ENCODE results near the gene EML1.
"Not testable (repeated sequence)": the region's sequence is repeated elsewhere in the genome, so short reads cannot be mapped to it uniquely, and the experiment has no call there.

EML1 gene

DNA sequence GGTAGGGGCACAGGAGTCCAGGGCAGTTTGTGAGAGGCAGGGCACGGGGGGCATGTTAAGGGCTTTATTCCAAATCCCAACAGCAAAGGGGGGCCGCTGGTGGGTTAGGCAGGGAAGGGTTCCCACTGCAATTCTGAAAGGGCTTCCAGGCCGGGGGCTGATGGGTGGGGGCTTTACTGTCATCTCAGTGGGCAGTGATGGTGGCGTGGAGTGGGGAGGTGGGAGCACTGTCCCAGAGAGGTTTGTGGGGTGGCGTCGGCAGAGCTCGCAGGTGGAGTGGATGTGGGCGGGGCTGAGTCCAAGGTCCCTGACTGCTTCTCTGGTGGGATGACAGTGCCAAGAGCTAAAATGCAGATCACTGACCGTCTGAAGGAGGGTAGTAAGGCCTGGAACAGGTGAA lies 150.4 kb downstream of the EML1 start:
- DNase-seq (ENCODE audit: extremely low spot score), result no peak
- ChIA-PET CTCF (no interaction called here), POLR2A (no interaction called here)
- TF ChIP-seq, protein P1, sequence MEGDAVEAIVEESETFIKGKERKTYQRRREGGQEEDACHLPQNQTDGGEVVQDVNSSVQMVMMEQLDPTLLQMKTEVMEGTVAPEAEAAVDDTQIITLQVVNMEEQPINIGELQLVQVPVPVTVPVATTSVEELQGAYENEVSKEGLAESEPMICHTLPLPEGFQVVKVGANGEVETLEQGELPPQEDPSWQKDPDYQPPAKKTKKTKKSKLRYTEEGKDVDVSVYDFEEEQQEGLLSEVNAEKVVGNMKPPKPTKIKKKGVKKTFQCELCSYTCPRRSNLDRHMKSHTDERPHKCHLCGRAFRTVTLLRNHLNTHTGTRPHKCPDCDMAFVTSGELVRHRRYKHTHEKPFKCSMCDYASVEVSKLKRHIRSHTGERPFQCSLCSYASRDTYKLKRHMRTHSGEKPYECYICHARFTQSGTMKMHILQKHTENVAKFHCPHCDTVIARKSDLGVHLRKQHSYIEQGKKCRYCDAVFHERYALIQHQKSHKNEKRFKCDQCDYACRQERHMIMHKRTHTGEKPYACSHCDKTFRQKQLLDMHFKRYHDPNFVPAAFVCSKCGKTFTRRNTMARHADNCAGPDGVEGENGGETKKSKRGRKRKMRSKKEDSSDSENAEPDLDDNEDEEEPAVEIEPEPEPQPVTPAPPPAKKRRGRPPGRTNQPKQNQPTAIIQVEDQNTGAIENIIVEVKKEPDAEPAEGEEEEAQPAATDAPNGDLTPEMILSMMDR (IDR thresholded peaks at IDR 0.05; ENCODE audit: control extremely low read depth, extremely low read depth, low read depth, missing control alignments), result no peak

DNA sequence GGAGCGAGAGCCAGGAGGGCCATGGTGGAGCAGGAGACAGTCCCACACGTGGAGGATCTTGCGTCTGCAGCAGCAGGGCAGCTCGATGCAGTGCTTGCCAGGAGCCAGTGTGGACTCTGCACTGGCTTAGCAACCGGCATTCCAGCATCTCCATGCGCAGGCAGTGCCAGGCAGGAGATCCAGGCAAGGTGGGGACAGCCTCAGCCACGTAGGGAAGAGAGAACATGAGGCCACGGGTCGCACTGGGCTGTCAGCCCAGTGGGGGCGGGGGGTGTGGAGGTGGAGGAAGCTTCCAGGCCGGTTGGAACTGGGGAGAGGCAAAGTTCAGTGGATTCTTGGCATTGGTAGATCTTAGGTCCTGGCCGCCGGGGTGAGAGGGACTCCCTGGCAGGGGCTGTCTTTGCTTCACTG lies 151.0 kb downstream of the EML1 start:
- TF ChIP-seq, protein P1 (IDR thresholded peaks at IDR 0.05; ENCODE audit: control extremely low read depth, extremely low read depth, low read depth, missing control alignments), result no peak
- DNase-seq (ENCODE audit: extremely low spot score), result no peak
- ChIA-PET CTCF (no interaction called here), POLR2A (no interaction called here)

DNA sequence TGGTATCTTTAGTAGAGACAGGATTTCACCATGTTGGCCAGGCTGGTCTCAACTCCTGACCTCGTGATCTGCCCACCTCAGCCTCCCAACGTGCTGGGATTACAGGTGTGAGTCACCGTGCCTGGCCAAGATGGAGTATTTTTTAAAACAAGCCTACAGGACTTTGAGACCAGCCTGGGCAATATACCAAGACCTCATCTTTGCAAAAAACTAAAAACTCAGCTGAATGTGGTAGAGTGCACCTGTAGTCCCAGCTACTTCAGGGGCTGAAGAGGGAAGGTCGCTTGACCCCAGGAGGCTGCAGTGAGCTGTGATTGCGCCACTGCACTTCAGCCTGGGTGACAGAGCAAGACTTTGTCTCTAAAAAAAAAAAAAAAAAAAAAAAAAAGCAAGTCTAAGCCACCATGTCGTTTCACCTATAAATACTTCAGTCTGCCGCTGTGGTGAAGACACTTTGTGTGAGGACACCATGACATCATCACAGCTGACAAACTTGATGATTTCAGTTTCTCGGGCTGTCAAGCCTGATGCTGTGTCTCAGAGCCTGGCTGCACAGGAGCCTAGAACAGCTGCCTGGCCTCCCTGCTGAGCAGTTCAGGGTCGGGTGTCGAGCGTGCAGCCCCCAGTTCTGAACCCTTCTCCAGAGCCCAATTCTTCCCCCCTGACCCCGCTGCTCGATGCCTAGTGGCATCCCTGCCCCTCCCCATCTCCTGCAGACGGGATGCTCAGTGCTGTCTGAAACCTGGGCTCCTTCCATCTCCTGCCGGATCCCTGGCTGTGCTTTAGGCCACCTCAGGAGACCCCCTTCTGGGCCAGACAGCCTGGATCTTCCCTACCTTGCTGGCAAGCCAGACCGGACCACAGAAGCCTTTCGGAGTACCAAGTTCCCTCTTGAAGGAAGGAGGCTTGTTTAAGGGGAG lies 152.8 kb downstream of the EML1 start:
- CTCF ChIA-PET, result interaction anchor here (0.9 to 3.6 kb wide), 19 partner anchors 9 to 220 kb away, joined by 3 to 19 read pairs (median 4); no protein-coding TSS in a partner anchor
- TF ChIP-seq, protein P1 (IDR thresholded peaks at IDR 0.05; ENCODE audit: control extremely low read depth, extremely low read depth, low read depth, missing control alignments), result no peak
- DNase-seq (ENCODE audit: extremely low spot score), result peak; percentile 63
- POLR2A ChIA-PET, result no interaction called here

DNA sequence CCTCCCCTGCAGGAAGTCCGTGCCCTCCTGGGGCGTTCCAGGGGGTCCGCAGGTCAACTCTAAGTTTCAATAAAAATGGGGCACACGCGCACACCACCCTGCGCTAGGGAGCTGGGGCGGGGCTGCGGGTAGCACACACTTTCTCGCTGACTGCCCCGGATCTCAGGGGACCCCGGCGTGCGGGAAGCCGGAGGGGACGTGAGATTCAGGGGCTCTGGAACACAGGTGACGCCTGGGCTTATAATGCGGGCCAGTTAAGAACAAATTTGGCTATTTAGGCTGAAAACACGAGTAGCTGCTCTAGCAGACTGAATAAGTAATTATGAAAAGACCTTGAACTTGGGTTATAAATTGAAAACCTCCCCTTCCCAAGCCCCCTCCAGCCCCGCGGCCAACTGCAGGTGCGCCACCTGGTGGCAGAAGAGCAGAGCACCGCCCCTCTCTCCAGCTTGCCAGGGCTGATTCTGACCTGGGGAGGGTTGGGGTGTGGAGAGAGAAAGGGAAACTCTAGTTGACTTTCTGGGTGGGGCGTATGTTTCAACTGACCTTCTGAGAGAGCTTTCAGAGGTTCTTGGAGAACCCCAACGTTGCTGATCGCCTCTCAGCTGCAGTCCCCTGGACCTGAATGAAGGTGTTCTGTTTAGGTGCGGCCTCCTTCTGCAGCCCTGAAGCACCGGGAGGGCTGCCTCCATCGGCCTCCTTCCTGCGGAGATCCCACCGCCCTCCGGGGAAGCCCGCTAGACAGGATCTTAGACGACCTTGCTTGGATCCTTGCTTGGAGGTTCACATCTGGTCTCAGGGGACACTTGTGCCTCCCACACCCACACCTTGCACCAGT lies 153.7 kb downstream of the EML1 start:
- TF ChIP-seq, protein P1 (IDR thresholded peaks at IDR 0.05; ENCODE audit: control extremely low read depth, extremely low read depth, low read depth, missing control alignments), result peak; percentile 91
- ChIA-PET POLR2A (no interaction called here), CTCF (interaction anchor here (0.7 to 3.6 kb wide), 27 partner anchors 8 to 292 kb away, joined by 3 to 19 read pairs (median 4); no protein-coding TSS in a partner anchor)
- DNase-seq (ENCODE audit: extremely low spot score), result peak; percentile 77

DNA sequence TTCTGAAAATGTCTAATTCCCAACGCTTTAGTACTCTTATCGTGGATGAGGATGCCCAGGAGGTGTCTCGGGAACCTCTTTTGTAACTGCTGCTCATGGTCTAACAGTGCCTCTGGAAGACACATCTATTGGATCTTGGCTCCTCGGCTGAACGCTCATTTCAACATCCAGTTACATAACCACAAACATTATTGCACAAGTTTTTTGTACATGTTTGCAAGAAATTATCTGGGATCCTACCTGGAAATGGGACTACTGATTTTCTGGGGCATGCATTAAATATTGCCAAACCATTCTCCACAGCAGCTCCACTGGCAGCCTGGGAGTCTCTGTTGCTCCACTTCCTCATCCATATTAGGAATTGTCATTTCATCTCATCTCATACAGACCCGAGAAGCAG lies 154.5 kb downstream of the EML1 start:
- ChIA-PET POLR2A (no interaction called here), CTCF (interaction anchor here (0.7 to 3.6 kb wide), 18 partner anchors 10 to 293 kb away, joined by 3 to 19 read pairs (median 4); no protein-coding TSS in a partner anchor)
- TF ChIP-seq, protein P1 (IDR thresholded peaks at IDR 0.05; ENCODE audit: control extremely low read depth, extremely low read depth, low read depth, missing control alignments), result no peak
- no peak for DNase-seq (ENCODE audit: extremely low spot score)

DNA sequence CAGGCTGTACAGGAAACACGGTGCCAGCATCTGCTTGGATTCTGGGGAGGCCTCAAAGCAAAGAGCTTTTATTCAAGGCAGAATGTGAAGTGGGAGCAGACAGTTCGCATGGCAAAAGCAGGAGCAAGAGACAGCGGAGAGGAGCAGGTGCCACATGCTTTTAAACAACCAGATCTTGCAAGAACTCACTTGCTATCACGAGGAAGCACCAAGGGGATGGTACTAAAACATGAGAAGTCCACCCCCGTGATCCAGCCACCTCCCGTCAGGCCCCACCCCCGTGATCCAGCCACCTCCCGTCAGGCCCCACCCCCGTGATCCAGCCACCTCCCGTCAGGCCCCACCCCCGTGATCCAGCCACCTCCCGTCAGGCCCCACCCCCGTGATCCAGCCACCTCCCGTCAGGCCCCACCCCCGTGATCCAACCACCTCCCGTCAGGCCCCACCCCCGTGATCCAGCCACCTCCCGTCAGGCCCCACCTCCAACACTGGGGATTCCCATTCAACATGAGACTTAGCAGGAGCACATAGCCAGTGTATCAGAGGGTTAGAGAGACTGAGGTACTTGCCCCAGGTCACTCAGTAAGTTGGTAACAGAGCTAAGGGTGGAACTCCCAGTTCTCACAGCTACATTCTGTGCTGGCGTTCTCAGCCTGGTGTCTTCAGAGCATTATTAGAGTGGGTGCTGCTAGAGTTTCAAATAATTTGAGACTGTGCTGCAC lies 156.0 kb downstream of the EML1 start:
- DNase-seq (ENCODE audit: extremely low spot score); POLR2A ChIA-PET: not testable (repeated sequence)
- CTCF ChIA-PET, result interaction anchor here (0.8 to 1.4 kb wide), 3 partner anchors 16 to 95 kb away, joined by 3 to 4 read pairs (median 3); no protein-coding TSS in a partner anchor
